NB4 (cell line): ENCODE measurements around the gene PLCB3.

Source experiments
- CTCF ChIP-seq: IDR thresholded peaks from one replicate; pipeline ENCODE4 v1.5.1; 2012; ENCODE audit warnings: low read depth, low read length
- MAX ChIP-seq: IDR thresholded peaks from 2 replicates; pipeline ENCODE4 v1.6.1; 2011; ENCODE audit warnings: low read depth, low read length
- POLR2A ChIP-seq: IDR thresholded peaks from 2 replicates; pipeline ENCODE4 v1.6.1; 2011; ENCODE audit warnings: mild to moderate bottlenecking; ENCODE audit not compliant: insufficient read length; ENCODE audit errors: extremely low read depth

GRCh38 chr11:64261556-64262080 is 10.3 kb downstream of the PLCB3 start:
- TF ChIP-seq MAX, result no peak
- TF ChIP-seq CTCF, result no peak
- no peak for TF ChIP-seq POLR2A
